Mesendoderm (in vitro differentiated cells): Measurements from ENCODE around the gene HMGCS2.

Source experiments
- DNase-seq: peaks from one replicate; pipeline ENCODE4 v3.0.0; 2013
- H2AK5ac ChIP-seq: 2 replicates; pipeline ENCODE4 v1.6.1; 2013; ENCODE audit warnings: low read length, inconsistent platforms
- H2BK120ac ChIP-seq: 2 replicates; pipeline ENCODE4 v1.6.1; 2013; ENCODE audit warnings: low read depth, mild to moderate bottlenecking, low read length, moderate library complexity, mixed read lengths
- H2BK15ac ChIP-seq: replicated peaks from 2 replicates; pipeline ENCODE4 v1.6.1; 2013; ENCODE audit warnings: low read depth, mild to moderate bottlenecking, moderate library complexity
- H2BK5ac ChIP-seq: 2 replicates; pipeline ENCODE4 v1.6.1; 2013; ENCODE audit warnings: low read length, inconsistent platforms
- H3K18ac ChIP-seq: 2 replicates; pipeline ENCODE4 v1.6.1; 2013; ENCODE audit warnings: mild to moderate bottlenecking, low read length, mixed read lengths
- H3K23ac ChIP-seq: one replicate; pipeline ENCODE4 v1.6.1; 2013; ENCODE audit warnings: low read length
- H3K27ac ChIP-seq: 2 replicates; pipeline ENCODE4 v1.5.1; 2013; ENCODE audit warnings: low read depth, mild to moderate bottlenecking, inconsistent platforms, low read length, moderate library complexity
- H3K27me3 ChIP-seq: 2 replicates; pipeline ENCODE4 v1.6.1; 2013; ENCODE audit warnings: low read length, control low read depth, mild to moderate bottlenecking, inconsistent platforms; ENCODE audit not compliant: insufficient read depth, poor library complexity
- H3K36me3 ChIP-seq: 2 replicates; pipeline ENCODE4 v1.6.1; 2013; ENCODE audit warnings: low read length, inconsistent platforms; ENCODE audit not compliant: control insufficient read depth, insufficient read depth
- H3K4ac ChIP-seq: one replicate; pipeline ENCODE4 v1.6.1; 2013; ENCODE audit warnings: low read depth, mild to moderate bottlenecking, low read length, moderate library complexity
- H3K4me1 ChIP-seq: 2 replicates; pipeline ENCODE4 v1.6.1; 2013; ENCODE audit warnings: low read depth, low read length, inconsistent platforms; ENCODE audit not compliant: control insufficient read depth
- H3K4me2 ChIP-seq: 2 replicates; pipeline ENCODE4 v1.6.1; 2013; ENCODE audit warnings: low read length
- H3K4me3 ChIP-seq: 2 replicates; pipeline ENCODE4 v1.5.1; 2013; ENCODE audit warnings: mild to moderate bottlenecking, low read length
- H3K56ac ChIP-seq: one replicate; pipeline ENCODE4 v1.6.1; 2013; ENCODE audit warnings: low read length
- H3K79me1 ChIP-seq: 2 replicates; pipeline ENCODE4 v1.6.1; 2013; ENCODE audit warnings: low read length, inconsistent platforms
- H3K79me2 ChIP-seq: 2 replicates; pipeline ENCODE4 v1.6.1; 2013; ENCODE audit warnings: mild to moderate bottlenecking, low read length; ENCODE audit not compliant: control insufficient read depth, insufficient read depth
- H3K9ac ChIP-seq: 2 replicates; pipeline ENCODE4 v1.6.1; 2013; ENCODE audit warnings: low read length, inconsistent platforms
- H4K5ac ChIP-seq: one replicate; pipeline ENCODE4 v1.6.1; 2013; ENCODE audit warnings: low read length
- H4K8ac ChIP-seq: one replicate; pipeline ENCODE4 v1.6.1; 2013; ENCODE audit warnings: low read depth, mild to moderate bottlenecking, control low read depth, low read length, moderate library complexity
- WGBS: extraction: QIAGEN DNeasy Blood & Tissue Kit; methylation state at CpG from one replicate; pipeline ENCODE4 v1.1.7; 2013; ENCODE audit warnings: low lambda C conversion rate, missing lambda C conversion rate; ENCODE audit not compliant: insufficient coverage; ENCODE audit errors: extremely low coverage; 5-methylcytosine and 5-hydroxymethylcytosine counted together

HMGCS2 gene

DNA sequence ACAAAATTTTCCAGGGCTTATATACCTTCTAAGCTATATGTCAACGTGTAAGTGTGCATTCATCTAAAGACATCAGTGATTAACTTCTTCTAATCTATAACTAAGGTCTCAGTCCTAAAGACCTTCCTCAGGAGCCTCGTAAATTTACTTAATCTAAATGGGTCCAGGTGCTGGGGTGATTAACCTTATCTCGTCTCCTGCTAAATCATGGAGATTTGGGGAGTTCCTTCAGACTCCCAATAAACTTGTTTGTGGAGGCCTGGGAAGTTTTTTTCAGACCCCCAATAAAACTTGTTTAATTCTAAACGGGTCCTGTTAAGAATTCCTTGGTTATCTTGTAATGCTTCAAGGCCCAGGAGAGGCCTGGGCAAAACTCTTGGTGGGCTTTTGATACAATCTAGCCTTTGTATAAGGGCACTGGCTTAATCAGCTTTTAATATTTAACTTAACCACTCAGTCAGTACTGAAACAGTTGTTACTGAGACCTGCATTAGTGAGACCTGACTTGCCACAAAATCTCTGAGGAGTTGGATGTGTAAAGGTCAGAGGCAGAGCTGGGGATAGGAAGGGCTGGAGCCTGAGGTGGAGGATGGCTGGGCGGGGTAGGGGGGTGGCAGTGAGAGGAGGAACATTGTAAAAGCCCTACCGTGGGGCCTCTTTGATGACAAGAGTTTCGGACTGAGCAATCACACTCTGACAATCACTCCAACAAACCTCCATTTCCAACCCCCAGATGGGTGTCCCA lies 6.2 kb upstream of the HMGCS2 start:
- H3K27ac ChIP-seq: no peak overlapping the region
- no peak overlapping the region for H2BK120ac ChIP-seq

DNA sequence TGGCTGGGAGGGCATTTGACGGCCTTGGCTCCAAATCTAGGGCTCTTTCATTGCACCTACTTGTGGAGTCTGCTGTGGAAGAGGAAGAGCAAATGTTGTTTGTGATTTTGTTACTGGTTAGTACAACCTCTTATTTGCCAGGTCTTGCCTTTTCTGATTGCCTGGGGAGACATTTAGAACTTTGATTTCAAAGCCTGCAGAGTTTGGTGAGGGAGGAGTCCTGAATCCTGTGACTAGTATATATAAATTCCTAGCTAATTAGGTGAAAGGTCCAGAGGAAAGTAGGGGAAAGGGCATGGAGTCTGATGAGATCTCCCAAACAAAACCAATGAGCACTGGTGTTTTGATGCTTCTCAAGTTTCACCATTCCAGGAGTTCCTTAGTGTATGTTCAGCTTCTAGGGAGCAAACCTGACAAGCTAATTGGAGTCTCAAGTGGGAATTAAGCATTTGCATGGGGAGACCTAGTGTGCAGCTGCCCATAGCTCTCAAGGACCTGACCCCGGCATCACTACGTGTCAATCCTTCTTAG lies 5.1 kb upstream of the HMGCS2 start:
- no CpG with 5 or more reads among the region's 3 CpGs for WGBS

More for the DNA sequence above, 6.2 kb upstream of the HMGCS2 start:
- H3K4me1 ChIP-seq: peaks cover 10% of the 10 kb centered on the region
- no peaks in the 10 kb centered on the region for H3K36me3 ChIP-seq
- no peak overlapping the region for H3K4ac ChIP-seq
- H2BK15ac ChIP-seq: no peak overlapping the region
- no peaks in the 10 kb centered on the region for H3K27me3 ChIP-seq
- no peak for DNase-seq
- H3K56ac ChIP-seq: no peak overlapping the region
- no peak overlapping the region for H4K8ac ChIP-seq
- H3K4me3 ChIP-seq: no peak overlapping the region
- no peak overlapping the region for H3K18ac ChIP-seq
- no CpG with 5 or more reads among the region's 7 CpGs for WGBS
- H3K79me2 ChIP-seq: no peaks in the 10 kb centered on the region
- H2BK5ac ChIP-seq: no peak overlapping the region
- H3K79me1 ChIP-seq: no peaks in the 10 kb centered on the region
- no peak overlapping the region for H3K9ac ChIP-seq
- no peak overlapping the region for H3K23ac ChIP-seq
- H3K4me2 ChIP-seq: no peak overlapping the region
- no peak overlapping the region for H4K5ac ChIP-seq
- no peak overlapping the region for H2AK5ac ChIP-seq

DNA sequence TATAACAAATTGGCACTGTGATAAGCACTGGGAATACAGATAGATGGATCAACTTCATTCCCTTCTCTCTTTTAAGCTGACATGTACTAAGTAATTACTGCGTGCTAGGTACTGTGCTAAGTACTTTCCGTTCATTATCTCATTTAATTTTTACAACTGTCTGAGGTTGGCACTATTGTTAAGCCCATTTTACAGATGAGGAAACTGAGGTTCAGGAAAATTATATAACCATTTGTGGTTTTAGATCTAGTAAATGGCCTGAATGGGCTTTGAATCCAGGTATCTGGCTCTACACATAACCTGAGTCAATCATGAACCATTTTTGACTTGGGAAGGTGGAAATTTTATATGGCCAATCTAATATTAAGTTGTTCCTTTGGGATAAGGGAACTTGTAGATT lies 3.6 kb upstream of the HMGCS2 start:
- Histone ChIP-seq H4K5ac (no peak overlapping the region), H3K9ac (no peak overlapping the region), H2AK5ac (no peak overlapping the region), H3K56ac (no peak overlapping the region), H3K23ac (no peak overlapping the region), H3K79me2 (no peaks in the 10 kb centered on the region), H3K18ac (no peak overlapping the region), H4K8ac (no peak overlapping the region), H3K4ac (no peak overlapping the region), H3K79me1 (no peaks in the 10 kb centered on the region), H3K4me3 (no peak overlapping the region), H2BK15ac (no peak overlapping the region), H3K27ac (no peak overlapping the region), H3K4me2 (no peak overlapping the region), H2BK120ac (no peak overlapping the region), H2BK5ac (no peak overlapping the region), H3K36me3 (no peaks in the 10 kb centered on the region), H3K4me1 (peaks cover 10% of the 10 kb centered on the region), H3K27me3 (no peaks in the 10 kb centered on the region)
- WGBS: no CpG with 5 or more reads among the region's 2 CpGs
- DNase-seq: no peak

More for the DNA sequence above, 5.1 kb upstream of the HMGCS2 start:
- Histone ChIP-seq H3K4ac (no peak overlapping the region), H4K8ac (no peak overlapping the region), H3K27ac (no peak overlapping the region), H4K5ac (no peak overlapping the region), H3K18ac (no peak overlapping the region), H3K23ac (no peak overlapping the region), H3K79me2 (no peaks in the 10 kb centered on the region), H2BK5ac (no peak overlapping the region), H3K4me1 (peaks cover 10% of the 10 kb centered on the region), H3K9ac (no peak overlapping the region), H3K4me3 (no peak overlapping the region), H3K36me3 (no peaks in the 10 kb centered on the region), H3K27me3 (no peaks in the 10 kb centered on the region), H3K4me2 (no peak overlapping the region), H2AK5ac (no peak overlapping the region), H3K79me1 (no peaks in the 10 kb centered on the region), H2BK120ac (no peak overlapping the region), H3K56ac (peak overlapping the region; percentile 12), H2BK15ac (no peak overlapping the region)
- DNase-seq: peak; percentile 85

DNA sequence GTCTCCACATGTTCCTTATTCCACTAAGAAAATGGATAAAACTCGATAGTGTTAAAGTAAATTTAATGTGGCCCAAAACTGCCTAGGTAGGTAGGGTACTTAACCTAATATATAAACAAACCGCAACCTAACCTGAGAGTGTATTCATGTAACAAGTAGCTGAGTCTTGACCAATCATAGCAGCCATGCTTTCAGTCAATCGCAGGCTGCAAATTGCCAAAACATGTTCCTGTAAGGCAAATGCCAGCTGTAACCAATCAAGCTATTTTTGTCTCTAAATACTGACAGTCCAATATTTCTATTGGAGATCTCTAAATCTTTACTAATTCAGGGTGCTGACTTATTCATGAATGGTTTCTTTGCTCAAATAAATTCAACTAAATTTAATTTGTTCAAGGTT lies 3.1 kb upstream of the HMGCS2 start:
- Histone ChIP-seq H2BK5ac (no peak overlapping the region), H3K56ac (no peak overlapping the region), H3K23ac (no peak overlapping the region), H4K8ac (no peak overlapping the region), H3K9ac (no peak overlapping the region), H3K27me3 (no peaks in the 10 kb centered on the region), H4K5ac (no peak overlapping the region), H2BK120ac (no peak overlapping the region), H3K79me2 (no peaks in the 10 kb centered on the region), H3K4me3 (no peak overlapping the region), H2AK5ac (no peak overlapping the region), H3K27ac (no peak overlapping the region), H3K4me1 (peaks cover 10% of the 10 kb centered on the region), H2BK15ac (no peak overlapping the region), H3K4ac (no peak overlapping the region), H3K4me2 (no peak overlapping the region), H3K36me3 (no peaks in the 10 kb centered on the region), H3K79me1 (no peaks in the 10 kb centered on the region), H3K18ac (no peak overlapping the region)
- DNase-seq: no peak
- no CpG with 5 or more reads among the region's 3 CpGs for WGBS

DNA sequence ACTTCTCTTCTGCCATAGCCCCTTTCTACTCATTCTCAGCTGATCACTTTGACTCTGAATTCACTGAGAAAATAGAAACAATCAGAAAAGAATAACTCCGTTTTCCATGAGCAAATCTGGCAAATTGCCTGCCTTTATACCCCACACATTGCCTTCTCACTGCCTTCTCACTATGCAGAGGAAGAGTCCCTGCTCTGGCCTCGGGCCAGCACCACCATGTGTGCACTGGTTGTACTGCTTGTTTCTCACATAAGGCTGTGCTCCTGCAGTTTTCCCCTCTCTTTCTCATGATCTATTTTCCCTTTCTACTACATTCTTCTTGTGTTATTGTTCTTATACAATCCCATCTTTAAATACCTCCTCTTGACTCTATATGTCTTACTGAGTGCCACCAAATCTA lies 2.3 kb upstream of the HMGCS2 start:
- no peaks in the 10 kb centered on the region for H3K36me3 ChIP-seq
- H3K23ac ChIP-seq: no peak overlapping the region
- H3K4me3 ChIP-seq: no peak overlapping the region
- no peak overlapping the region for H3K27ac ChIP-seq
- WGBS: no CpG with 5 or more reads among the region's 2 CpGs
- H3K79me1 ChIP-seq: no peaks in the 10 kb centered on the region
- peaks cover 10% of the 10 kb centered on the region for H3K4me1 ChIP-seq
- H3K9ac ChIP-seq: no peak overlapping the region
- no peak overlapping the region for H3K18ac ChIP-seq
- H4K8ac ChIP-seq: no peak overlapping the region
- DNase-seq: peak; percentile 42
- H4K5ac ChIP-seq: no peak overlapping the region
- no peak overlapping the region for H3K4ac ChIP-seq
- no peaks in the 10 kb centered on the region for H3K27me3 ChIP-seq
- H2BK120ac ChIP-seq: no peak overlapping the region
- no peak overlapping the region for H2BK5ac ChIP-seq
- H3K4me2 ChIP-seq: no peak overlapping the region
- H3K56ac ChIP-seq: no peak overlapping the region
- H2AK5ac ChIP-seq: no peak overlapping the region
- no peak overlapping the region for H2BK15ac ChIP-seq
- H3K79me2 ChIP-seq: no peaks in the 10 kb centered on the region

DNA sequence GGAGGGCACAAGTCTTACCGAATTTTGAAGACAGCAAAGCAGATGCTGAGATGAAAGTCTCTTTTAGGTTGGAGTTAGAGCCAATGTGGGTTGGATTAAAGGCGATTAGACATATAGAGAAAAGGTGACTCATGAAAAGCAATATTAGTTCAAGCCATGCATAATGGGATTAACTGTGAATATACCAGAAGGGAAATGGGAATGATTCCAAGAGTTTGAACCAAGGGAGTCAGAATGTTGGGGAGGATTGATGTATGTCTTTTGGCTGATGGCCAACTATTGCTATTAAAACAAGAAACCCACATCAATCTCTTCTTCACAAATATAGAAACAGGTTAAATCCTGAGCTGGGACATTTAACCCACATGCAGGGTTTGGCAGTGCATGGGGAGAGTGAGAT lies 1.2 kb downstream of the HMGCS2 start:
- WGBS: no CpG with 5 or more reads among the region's 2 CpGs
- no peak overlapping the region for H3K9ac ChIP-seq
- no peak overlapping the region for H3K27ac ChIP-seq
- H3K4me2 ChIP-seq: no peak overlapping the region
- no peak overlapping the region for H3K56ac ChIP-seq
- no peaks in the 10 kb centered on the region for H3K27me3 ChIP-seq
- H2BK5ac ChIP-seq: no peak overlapping the region
- DNase-seq: no peak
- H3K4me1 ChIP-seq: no peaks in the 10 kb centered on the region
- H3K4me3 ChIP-seq: no peak overlapping the region
- H2AK5ac ChIP-seq: no peak overlapping the region
- no peak overlapping the region for H3K18ac ChIP-seq
- no peaks in the 10 kb centered on the region for H3K79me2 ChIP-seq
- no peak overlapping the region for H2BK15ac ChIP-seq
- no peaks in the 10 kb centered on the region for H3K79me1 ChIP-seq
- no peak overlapping the region for H2BK120ac ChIP-seq
- H4K5ac ChIP-seq: no peak overlapping the region
- H3K4ac ChIP-seq: no peak overlapping the region
- no peak overlapping the region for H4K8ac ChIP-seq
- no peaks in the 10 kb centered on the region for H3K36me3 ChIP-seq
- no peak overlapping the region for H3K23ac ChIP-seq
